Measurements from ENCODE around the gene ZSCAN32. TPM values are rescaled to one million over a fixed set of nuclear protein-coding genes. Genes with fewer than 3 reads are reported as not detected.

ZSCAN32 gene
- total RNA-seq, 2 donors from 2014 or later = 19.8 to 24.1 TPM

DNA sequence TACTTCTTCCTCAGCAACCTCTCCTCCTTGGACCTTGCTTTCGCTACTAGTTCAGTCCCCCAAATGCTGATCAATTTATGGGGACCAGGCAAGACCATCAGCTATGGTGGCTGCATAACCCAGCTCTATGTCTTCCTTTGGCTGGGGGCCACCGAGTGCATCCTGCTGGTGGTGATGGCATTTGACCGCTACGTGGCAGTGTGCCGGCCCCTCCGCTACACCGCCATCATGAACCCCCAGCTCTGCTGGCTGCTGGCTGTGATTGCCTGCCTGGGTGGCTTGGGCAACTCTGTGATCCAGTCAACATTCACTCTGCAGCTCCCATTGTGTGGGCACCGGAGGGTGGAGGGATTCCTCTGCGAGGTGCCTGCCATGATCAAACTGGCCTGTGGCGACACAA, 44.7 kb downstream of the ZSCAN32 start:
- H3K27me3 Mint-ChIP-seq (ENCODE audit: insufficient read depth) = peaks cover 35% of the 10 kb centered on the region
- peaks cover 30% of the 10 kb centered on the region for H3K9me3 Mint-ChIP-seq

DNA sequence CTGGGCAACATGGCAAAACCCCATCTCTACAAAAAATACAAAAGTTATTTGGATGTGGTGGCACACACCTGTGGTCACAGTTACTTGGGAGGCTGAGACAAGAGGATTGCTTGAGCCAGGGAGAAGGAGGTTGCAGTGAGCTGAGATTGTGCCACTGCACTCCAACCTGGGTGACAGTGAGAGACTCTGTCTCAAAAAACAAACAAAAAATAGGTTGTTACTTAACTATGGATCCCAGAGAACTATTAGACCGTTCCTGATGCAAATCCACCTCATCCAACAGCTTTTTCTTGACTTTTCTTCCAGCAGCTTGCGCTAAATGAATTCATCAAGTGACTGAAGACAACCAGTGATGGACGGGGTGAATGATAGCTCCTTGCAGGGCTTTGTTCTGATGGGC, 45.2 kb downstream of the ZSCAN32 start, which contains the start of gene OR2C1:
TSS of gene OR2C1 (plus strand) at position 301 of the 400 bp plus-strand sequence. CDS start at position 353, 52 bp downstream.
- H3K36me3 Mint-ChIP-seq (ENCODE audit: low read depth) = no peaks in the 10 kb centered on the region
- H3K36me3 ChIP-seq (ENCODE audit: control insufficient read depth, insufficient read depth, low read length) = no peaks in the 10 kb centered on the region
- peaks cover 30% of the 10 kb centered on the region for H3K27me3 Mint-ChIP-seq (ENCODE audit: insufficient read depth)
- no peak for DNase-seq
- H3K9me3 Mint-ChIP-seq = peaks cover 30% of the 10 kb centered on the region
- TF ChIP-seq, protein P1, sequence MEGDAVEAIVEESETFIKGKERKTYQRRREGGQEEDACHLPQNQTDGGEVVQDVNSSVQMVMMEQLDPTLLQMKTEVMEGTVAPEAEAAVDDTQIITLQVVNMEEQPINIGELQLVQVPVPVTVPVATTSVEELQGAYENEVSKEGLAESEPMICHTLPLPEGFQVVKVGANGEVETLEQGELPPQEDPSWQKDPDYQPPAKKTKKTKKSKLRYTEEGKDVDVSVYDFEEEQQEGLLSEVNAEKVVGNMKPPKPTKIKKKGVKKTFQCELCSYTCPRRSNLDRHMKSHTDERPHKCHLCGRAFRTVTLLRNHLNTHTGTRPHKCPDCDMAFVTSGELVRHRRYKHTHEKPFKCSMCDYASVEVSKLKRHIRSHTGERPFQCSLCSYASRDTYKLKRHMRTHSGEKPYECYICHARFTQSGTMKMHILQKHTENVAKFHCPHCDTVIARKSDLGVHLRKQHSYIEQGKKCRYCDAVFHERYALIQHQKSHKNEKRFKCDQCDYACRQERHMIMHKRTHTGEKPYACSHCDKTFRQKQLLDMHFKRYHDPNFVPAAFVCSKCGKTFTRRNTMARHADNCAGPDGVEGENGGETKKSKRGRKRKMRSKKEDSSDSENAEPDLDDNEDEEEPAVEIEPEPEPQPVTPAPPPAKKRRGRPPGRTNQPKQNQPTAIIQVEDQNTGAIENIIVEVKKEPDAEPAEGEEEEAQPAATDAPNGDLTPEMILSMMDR (conservative IDR thresholded peaks at IDR 0.05) = no peak
- H3K4me1 ChIP-seq (ENCODE audit: control insufficient read depth, insufficient read depth, low read length) = no peaks in the 10 kb centered on the region
- no peak within 1 kb of the TSS for H3K27ac ChIP-seq (ENCODE audit: low read depth, low read length)
- no peak within 1 kb of the TSS for H3K27ac Mint-ChIP-seq
- no peak within 1 kb of the TSS for H3K4me3 ChIP-seq (ENCODE audit: low read length)
- WGBS, 2 experiments (ENCODE audit: insufficient coverage in 1 of 2, insufficient read length in 1 of 2) = 69 to 71% methylated on average over 3 of the region's 3 CpGs
- no peaks in the 10 kb centered on the region for H3K9me3 ChIP-seq (ENCODE audit: control insufficient read depth, low read length)
- peaks cover 11% of the 10 kb centered on the region for H3K27me3 ChIP-seq (ENCODE audit: control insufficient read depth, insufficient read depth, low read length, poor library complexity, severe bottlenecking)
- H3K4me3 Mint-ChIP-seq = no peak within 1 kb of the TSS
- no peaks in the 10 kb centered on the region for H3K4me1 Mint-ChIP-seq
- no peak within 1 kb of the TSS for H3K9ac ChIP-seq (ENCODE audit: extremely low read depth, low read length, poor library complexity, severe bottlenecking)

More for the DNA sequence above, 44.7 kb downstream of the ZSCAN32 start:
- TF ChIP-seq, protein P1 (conservative IDR thresholded peaks at IDR 0.05) = no peak
- no peaks in the 10 kb centered on the region for H3K36me3 ChIP-seq (ENCODE audit: control insufficient read depth, insufficient read depth, low read length)
- no peak overlapping the region for H3K27ac ChIP-seq (ENCODE audit: low read depth, low read length)
- WGBS, 2 experiments (ENCODE audit: insufficient coverage in 1 of 2, insufficient read length in 1 of 2) = 90 to 94% methylated on average over 8 to 10 of the region's 10 CpGs
- no peak overlapping the region for H3K4me3 Mint-ChIP-seq
- H3K4me1 ChIP-seq (ENCODE audit: control insufficient read depth, insufficient read depth, low read length) = no peaks in the 10 kb centered on the region
- H3K9ac ChIP-seq (ENCODE audit: extremely low read depth, low read length, poor library complexity, severe bottlenecking) = no peak overlapping the region
- no peaks in the 10 kb centered on the region for H3K36me3 Mint-ChIP-seq (ENCODE audit: low read depth)
- H3K27me3 ChIP-seq (ENCODE audit: control insufficient read depth, insufficient read depth, low read length, poor library complexity, severe bottlenecking) = peaks cover 11% of the 10 kb centered on the region
- no peak for DNase-seq
- no peaks in the 10 kb centered on the region for H3K4me1 Mint-ChIP-seq
- no peaks in the 10 kb centered on the region for H3K9me3 ChIP-seq (ENCODE audit: control insufficient read depth, low read length)
- H3K27ac Mint-ChIP-seq = no peak overlapping the region
- no peak overlapping the region for H3K4me3 ChIP-seq (ENCODE audit: low read length)

DNA sequence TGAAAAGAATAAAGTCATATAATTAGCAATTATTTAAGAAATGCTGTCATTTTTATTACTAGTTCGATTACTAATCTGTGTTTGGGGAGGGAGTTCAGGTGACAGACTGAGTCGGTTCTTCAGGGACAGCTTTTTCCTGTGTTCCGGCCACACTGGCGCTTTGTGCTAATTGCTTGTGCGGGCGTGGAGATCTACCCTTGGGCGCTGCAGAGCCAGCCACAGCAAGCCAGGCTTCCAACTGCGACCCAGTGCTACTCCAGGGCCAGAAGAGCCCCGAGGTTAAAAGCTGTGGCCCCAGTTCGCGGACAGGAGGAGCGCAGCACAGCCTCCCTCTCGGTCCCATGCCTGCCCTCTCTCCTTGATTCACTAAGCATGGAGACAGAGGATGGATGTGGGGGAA, 51.6 kb downstream of the ZSCAN32 start:
- 60 to 76% methylated on average over 1 to 13 of the region's 13 CpGs for WGBS, 2 experiments (ENCODE audit: insufficient coverage in 1 of 2, insufficient read length in 1 of 2)
- H3K9me3 ChIP-seq (ENCODE audit: control insufficient read depth, low read length) = no peaks in the 10 kb centered on the region
- TF ChIP-seq, protein P1 (conservative IDR thresholded peaks at IDR 0.05) = no peak
- no peaks in the 10 kb centered on the region for H3K4me1 Mint-ChIP-seq
- H3K9me3 Mint-ChIP-seq = peaks cover 18% of the 10 kb centered on the region
- no peaks in the 10 kb centered on the region for H3K36me3 Mint-ChIP-seq (ENCODE audit: low read depth)
- no peaks in the 10 kb centered on the region for H3K36me3 ChIP-seq (ENCODE audit: control insufficient read depth, insufficient read depth, low read length)
- H3K27ac Mint-ChIP-seq = no peak overlapping the region
- H3K4me3 ChIP-seq (ENCODE audit: low read length) = no peak overlapping the region
- no peak overlapping the region for H3K9ac ChIP-seq (ENCODE audit: extremely low read depth, low read length, poor library complexity, severe bottlenecking)
- no peaks in the 10 kb centered on the region for H3K4me1 ChIP-seq (ENCODE audit: control insufficient read depth, insufficient read depth, low read length)
- DNase-seq = no peak
- peaks cover 21% of the 10 kb centered on the region for H3K27me3 Mint-ChIP-seq (ENCODE audit: insufficient read depth)
- no peak overlapping the region for H3K27ac ChIP-seq (ENCODE audit: low read depth, low read length)
- no peaks in the 10 kb centered on the region for H3K27me3 ChIP-seq (ENCODE audit: control insufficient read depth, insufficient read depth, low read length, poor library complexity, severe bottlenecking)
- no peak overlapping the region for H3K4me3 Mint-ChIP-seq
